Neural progenitor cell (in vitro differentiated cells): ENCODE data around the gene TCAF2. TPM values are rescaled to one million over a fixed set of nuclear protein-coding genes. Genes with fewer than 3 reads are reported as not detected.
"Not testable (repeated sequence)": the region's sequence is repeated elsewhere in the genome, so short reads cannot be mapped to it uniquely, and the experiment has no call there.

Experiments
- DNase-seq: peaks from one replicate; pipeline ENCODE4 v3.0.0-alpha.2; 2016; ENCODE audit warnings: low spot score
- H2AFZ ChIP-seq: fragments of 200-600 bp; sonication (generic); replicated peaks from 2 replicates; pipeline ENCODE4 v1.6.1; 2016; ENCODE audit warnings: antibody characterized with exemption
- H3F3A ChIP-seq: fragments of 200-600 bp; sonication (generic); 2 replicates; pipeline ENCODE4 v1.6.1; 2016; ENCODE audit warnings: antibody characterized with exemption, low read depth
- H3K27ac ChIP-seq: fragments of 200-600 bp; sonication (generic); 2 replicates; pipeline ENCODE4 v1.5.1; 2016; ENCODE audit warnings: mild to moderate bottlenecking
- H3K27me3 ChIP-seq: fragments of 200-600 bp; sonication (generic); 2 replicates; pipeline ENCODE4 v1.6.1; 2016; ENCODE audit warnings: mild to moderate bottlenecking, moderate library complexity
- H3K36me3 ChIP-seq: fragments of 200-600 bp; sonication (generic); 2 replicates; pipeline ENCODE4 v1.5.1; 2016
- H3K4me1 ChIP-seq: fragments of 200-600 bp; sonication (generic); 2 replicates; pipeline ENCODE4 v1.6.1; 2016; ENCODE audit warnings: mixed run types
- H3K4me2 ChIP-seq: fragments of 200-600 bp; sonication (generic); 2 replicates; pipeline ENCODE4 v1.6.1; 2016
- H3K4me3 ChIP-seq: fragments of 200-600 bp; sonication (generic); 2 replicates; pipeline ENCODE4 v1.5.1; 2016
- H3K79me2 ChIP-seq: fragments of 200-600 bp; sonication (generic); 2 replicates; pipeline ENCODE4 v1.6.1; 2016; ENCODE audit warnings: low read depth
- H3K9ac ChIP-seq: fragments of 200-600 bp; sonication (generic); 2 replicates; pipeline ENCODE4 v1.6.1; 2016
- H3K9me3 ChIP-seq: fragments of 200-600 bp; sonication (generic); 2 replicates; pipeline ENCODE4 v1.5.1; 2016; ENCODE audit warnings: low read depth
- H4K20me1 ChIP-seq: fragments of 200-600 bp; sonication (generic); 2 replicates; pipeline ENCODE4 v1.6.1; 2016; ENCODE audit warnings: low read depth
- H3K27ac Mint-ChIP-seq: 3 replicates; pipeline ENCODE4 v1.8.0; 2021; ENCODE audit warnings: mixed read lengths
- H3K27me3 Mint-ChIP-seq: 2 replicates; pipeline ENCODE4 v1.8.0; 2022; ENCODE audit warnings: low read depth, mild to moderate bottlenecking, inconsistent platforms, moderate library complexity, mixed read lengths; ENCODE audit not compliant: insufficient read depth
- H3K36me3 Mint-ChIP-seq: 3 replicates; pipeline ENCODE4 v1.8.0; 2021; ENCODE audit warnings: mixed read lengths
- H3K4me1 Mint-ChIP-seq: 3 replicates; pipeline ENCODE4 v1.8.0; 2021; ENCODE audit warnings: mixed read lengths
- H3K4me3 Mint-ChIP-seq: 3 replicates; pipeline ENCODE4 v1.8.0; 2021; ENCODE audit warnings: mild to moderate bottlenecking, moderate library complexity, mixed read lengths
- H3K9me3 Mint-ChIP-seq: 3 replicates; pipeline ENCODE4 v1.8.0; 2020; ENCODE audit warnings: mixed read lengths
- total RNA-seq: library from RNA; depleted of rRNA; stranded (reverse); fragments of >200 nt; gene quantifications from 2 replicates; pipeline ENCODE4 v1.2.3, GENCODE V29; 2015; ENCODE audit warnings: low replicate concordance
- TF ChIP-seq, protein P1 (sequence below): fragments of 200-600 bp; sonication (generic); IDR thresholded peaks from 2 replicates; pipeline ENCODE4 v1.5.1; 2017; ENCODE audit warnings: antibody characterized with exemption, mild to moderate bottlenecking

TCAF2 gene
- total RNA-seq, 1 donor from 2014 or later = 0.22 TPM

DNA sequence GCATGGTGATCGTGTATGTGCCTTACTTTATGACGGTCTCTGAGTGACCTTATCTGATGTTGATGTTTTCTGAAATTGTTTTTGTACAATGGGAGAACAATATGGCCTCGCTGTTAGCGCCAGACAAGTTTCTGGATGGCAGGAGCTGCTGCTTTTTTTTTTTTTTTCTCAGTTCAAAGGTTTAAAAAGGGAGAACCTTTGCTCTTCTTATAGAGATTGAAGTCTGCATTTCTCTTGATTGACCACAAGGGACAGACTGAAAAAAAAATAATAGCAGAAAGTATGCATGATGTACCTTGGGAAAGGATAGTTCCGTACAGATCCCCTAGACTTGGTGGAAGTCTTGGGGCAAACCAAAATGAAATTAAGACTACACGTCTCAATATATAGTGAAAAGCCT is 5.2 kb upstream of the TCAF2 start:
- H3K36me3 ChIP-seq, H3K9me3 Mint-ChIP-seq, H3K27ac Mint-ChIP-seq, H3F3A ChIP-seq, H4K20me1 ChIP-seq, H3K9me3 ChIP-seq, H3K4me2 ChIP-seq, H3K27me3 Mint-ChIP-seq, H3K4me1 Mint-ChIP-seq, H3K27me3 ChIP-seq, H3K9ac ChIP-seq, H3K27ac ChIP-seq, H3K4me1 ChIP-seq, H3K79me2 ChIP-seq, H3K4me3 Mint-ChIP-seq, H3K4me3 ChIP-seq, H3K36me3 Mint-ChIP-seq, DNase-seq, H2AFZ ChIP-seq: not testable (repeated sequence)
- TF ChIP-seq, protein P1, sequence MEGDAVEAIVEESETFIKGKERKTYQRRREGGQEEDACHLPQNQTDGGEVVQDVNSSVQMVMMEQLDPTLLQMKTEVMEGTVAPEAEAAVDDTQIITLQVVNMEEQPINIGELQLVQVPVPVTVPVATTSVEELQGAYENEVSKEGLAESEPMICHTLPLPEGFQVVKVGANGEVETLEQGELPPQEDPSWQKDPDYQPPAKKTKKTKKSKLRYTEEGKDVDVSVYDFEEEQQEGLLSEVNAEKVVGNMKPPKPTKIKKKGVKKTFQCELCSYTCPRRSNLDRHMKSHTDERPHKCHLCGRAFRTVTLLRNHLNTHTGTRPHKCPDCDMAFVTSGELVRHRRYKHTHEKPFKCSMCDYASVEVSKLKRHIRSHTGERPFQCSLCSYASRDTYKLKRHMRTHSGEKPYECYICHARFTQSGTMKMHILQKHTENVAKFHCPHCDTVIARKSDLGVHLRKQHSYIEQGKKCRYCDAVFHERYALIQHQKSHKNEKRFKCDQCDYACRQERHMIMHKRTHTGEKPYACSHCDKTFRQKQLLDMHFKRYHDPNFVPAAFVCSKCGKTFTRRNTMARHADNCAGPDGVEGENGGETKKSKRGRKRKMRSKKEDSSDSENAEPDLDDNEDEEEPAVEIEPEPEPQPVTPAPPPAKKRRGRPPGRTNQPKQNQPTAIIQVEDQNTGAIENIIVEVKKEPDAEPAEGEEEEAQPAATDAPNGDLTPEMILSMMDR = peak; percentile 33

DNA sequence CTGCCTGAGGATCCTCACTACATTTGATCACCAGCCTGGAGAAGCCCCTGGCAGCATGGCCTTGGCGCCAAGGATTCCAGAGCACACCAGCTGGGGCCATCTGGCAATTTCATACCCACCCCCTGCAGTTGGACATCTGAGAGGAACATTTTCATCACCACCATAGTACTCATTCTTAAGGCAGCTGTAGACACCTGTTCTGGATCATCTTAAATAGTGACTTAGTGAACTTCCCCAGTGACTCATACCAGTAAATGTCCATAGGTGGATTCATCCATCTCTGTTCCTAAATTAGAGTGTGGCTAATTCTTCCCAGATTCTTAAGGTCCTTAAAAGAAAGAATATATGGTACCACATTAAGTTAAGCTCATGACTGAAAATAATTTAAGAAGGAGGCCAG is 3.6 kb upstream of the TCAF2 start:
- not testable (repeated sequence) for H3K4me3 Mint-ChIP-seq, H3F3A ChIP-seq, H3K27ac ChIP-seq, H3K4me2 ChIP-seq, H3K4me3 ChIP-seq, H3K27ac Mint-ChIP-seq, H3K27me3 Mint-ChIP-seq, H3K4me1 Mint-ChIP-seq, H3K9me3 ChIP-seq, H3K27me3 ChIP-seq, DNase-seq, H3K9me3 Mint-ChIP-seq, H4K20me1 ChIP-seq, H3K36me3 ChIP-seq, H3K9ac ChIP-seq, H3K4me1 ChIP-seq, H2AFZ ChIP-seq, H3K79me2 ChIP-seq, H3K36me3 Mint-ChIP-seq

DNA sequence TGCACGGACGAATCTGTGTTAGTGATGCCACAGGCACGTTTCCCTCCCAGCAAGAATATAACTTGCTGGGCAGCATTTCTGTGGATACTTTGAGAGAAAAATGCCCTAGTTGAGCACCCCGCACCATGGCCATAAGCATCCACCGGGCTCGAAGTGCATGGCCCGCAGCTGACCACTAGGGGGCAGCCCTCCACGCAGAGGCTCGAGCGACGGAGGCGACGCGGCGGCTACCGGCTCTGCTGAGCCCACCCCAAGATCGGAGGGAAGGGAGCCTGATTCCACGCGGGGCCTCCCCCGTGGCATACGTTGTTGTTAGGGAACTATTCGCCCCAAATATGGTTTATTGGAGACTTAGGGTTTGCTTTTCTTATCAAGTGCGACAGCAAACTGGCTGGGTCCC is 716 bp upstream of the TCAF2 start:
- H3K4me1 Mint-ChIP-seq, H3K4me1 ChIP-seq, H3K9me3 ChIP-seq, H3K27me3 Mint-ChIP-seq, H3K4me2 ChIP-seq, H3K27ac ChIP-seq, H2AFZ ChIP-seq, H4K20me1 ChIP-seq, DNase-seq, H3F3A ChIP-seq, H3K27me3 ChIP-seq, H3K27ac Mint-ChIP-seq, H3K36me3 ChIP-seq, H3K79me2 ChIP-seq, H3K9me3 Mint-ChIP-seq, H3K4me3 ChIP-seq, H3K4me3 Mint-ChIP-seq, H3K9ac ChIP-seq, H3K36me3 Mint-ChIP-seq: not testable (repeated sequence)

DNA sequence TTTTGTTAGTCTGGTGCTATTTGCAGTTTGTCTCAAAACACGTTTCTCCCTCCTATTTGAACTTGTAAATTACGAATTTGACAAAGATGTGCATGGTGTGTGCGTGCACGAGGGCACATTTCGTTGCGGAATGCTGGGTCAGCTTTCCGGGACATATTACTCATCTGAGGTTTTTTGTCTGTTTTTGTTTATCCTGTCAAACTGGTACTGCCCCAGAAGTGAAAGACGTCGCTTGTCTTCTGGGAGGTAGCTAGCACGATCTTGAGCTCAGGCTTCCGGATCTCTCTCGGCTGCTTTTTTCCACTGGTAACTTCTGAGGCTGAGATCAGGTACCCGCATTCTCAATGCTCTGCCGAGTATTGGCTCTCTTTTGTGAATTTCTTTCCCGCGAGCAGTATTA is 401 bp downstream of the TCAF2 start:
- H3K4me3 Mint-ChIP-seq, H3K27me3 ChIP-seq, H3K36me3 ChIP-seq, H3K27ac Mint-ChIP-seq, H3K9me3 Mint-ChIP-seq, H3K9ac ChIP-seq, H3K36me3 Mint-ChIP-seq, H3K27me3 Mint-ChIP-seq, H3F3A ChIP-seq, DNase-seq, H2AFZ ChIP-seq, H3K27ac ChIP-seq, H3K4me1 Mint-ChIP-seq, H4K20me1 ChIP-seq, H3K9me3 ChIP-seq, H3K4me2 ChIP-seq, H3K79me2 ChIP-seq, H3K4me3 ChIP-seq, H3K4me1 ChIP-seq: not testable (repeated sequence)

DNA sequence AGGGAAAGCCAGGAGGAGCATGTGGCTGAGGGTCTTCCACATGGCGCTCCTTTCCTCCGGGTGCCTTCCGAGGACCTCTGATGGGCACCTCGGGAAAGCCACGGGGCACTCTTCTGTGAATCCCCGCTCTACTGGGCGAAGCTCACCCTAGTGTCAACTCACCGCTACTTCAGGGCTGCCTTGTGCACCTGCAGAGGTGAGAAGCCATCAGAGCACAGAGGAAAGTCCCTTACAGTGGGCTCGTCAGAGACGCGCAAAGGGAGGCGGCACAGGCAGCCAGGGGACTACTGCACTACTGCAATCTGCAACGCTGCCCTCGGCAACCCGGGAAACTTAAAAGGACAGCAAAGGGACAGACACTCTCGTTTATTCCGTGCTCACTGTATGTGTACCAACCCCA is 1.4 kb downstream of the TCAF2 start:
- not testable (repeated sequence) for H4K20me1 ChIP-seq, H3F3A ChIP-seq

DNA sequence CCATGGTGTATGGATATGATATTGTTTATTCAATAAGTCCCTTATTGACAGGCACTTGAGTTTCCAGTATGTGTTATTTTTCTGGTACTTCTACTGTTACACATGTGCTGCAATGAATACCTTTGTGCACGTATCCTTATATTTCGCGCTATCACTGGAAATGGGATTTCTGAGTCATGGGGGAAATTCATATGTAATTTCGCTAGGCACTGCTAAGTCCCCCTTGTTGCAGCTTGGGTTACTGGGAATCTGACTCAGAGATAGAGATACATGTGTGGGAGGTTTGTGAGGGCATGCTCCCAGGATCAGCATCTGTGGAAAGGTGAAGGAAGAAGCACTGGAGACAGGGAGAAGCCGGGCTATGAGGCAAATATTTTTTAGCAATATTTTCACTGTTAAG is 9.9 kb downstream of the TCAF2 start:
- H3K27me3 Mint-ChIP-seq, H4K20me1 ChIP-seq, H3F3A ChIP-seq, H3K4me2 ChIP-seq, H3K27ac ChIP-seq, H3K27ac Mint-ChIP-seq, H3K9me3 Mint-ChIP-seq, H3K4me3 ChIP-seq, H3K4me1 Mint-ChIP-seq, H3K4me1 ChIP-seq, H3K79me2 ChIP-seq, H3K9me3 ChIP-seq, DNase-seq, H3K27me3 ChIP-seq, H3K36me3 Mint-ChIP-seq, H2AFZ ChIP-seq, H3K4me3 Mint-ChIP-seq, H3K9ac ChIP-seq, H3K36me3 ChIP-seq: not testable (repeated sequence)

More for the DNA sequence above, 1.4 kb downstream of the TCAF2 start:
- not testable (repeated sequence) for H3K9me3 ChIP-seq, H3K27ac ChIP-seq, H3K36me3 Mint-ChIP-seq, H3K9me3 Mint-ChIP-seq, H3K36me3 ChIP-seq, H3K4me2 ChIP-seq, H3K4me3 ChIP-seq, H3K27me3 Mint-ChIP-seq, H3K4me1 ChIP-seq, H2AFZ ChIP-seq, H3K9ac ChIP-seq, H3K27me3 ChIP-seq, DNase-seq, H3K79me2 ChIP-seq, H3K27ac Mint-ChIP-seq, H3K4me3 Mint-ChIP-seq, H3K4me1 Mint-ChIP-seq

DNA sequence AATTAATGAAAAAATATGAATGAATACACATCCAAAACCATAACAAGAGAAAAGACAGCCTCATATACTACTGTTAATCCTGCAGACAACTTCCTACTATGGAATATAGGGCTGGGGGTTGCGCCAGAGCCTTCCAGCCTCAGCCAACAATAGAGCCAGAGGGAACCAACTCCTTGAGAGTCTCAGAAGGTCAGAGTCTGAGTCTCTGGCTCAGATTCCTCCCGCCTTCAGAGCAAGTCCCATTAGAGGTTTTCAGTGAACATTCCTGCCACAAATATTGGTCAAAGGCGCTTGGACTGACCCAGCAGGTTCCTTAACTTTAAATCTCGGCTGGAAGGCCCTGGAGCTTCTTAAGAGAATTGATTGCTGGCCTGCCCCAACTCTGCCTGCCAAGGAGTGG is 11.7 kb downstream of the TCAF2 start:
- H2AFZ ChIP-seq, H3K36me3 Mint-ChIP-seq, H3K27ac Mint-ChIP-seq, H3K4me3 Mint-ChIP-seq, H3F3A ChIP-seq, H3K36me3 ChIP-seq, H4K20me1 ChIP-seq, H3K79me2 ChIP-seq, DNase-seq, H3K9me3 Mint-ChIP-seq, H3K9me3 ChIP-seq, H3K27me3 Mint-ChIP-seq, H3K4me3 ChIP-seq, H3K27ac ChIP-seq, H3K4me1 Mint-ChIP-seq, H3K27me3 ChIP-seq, H3K4me2 ChIP-seq, H3K4me1 ChIP-seq, H3K9ac ChIP-seq: not testable (repeated sequence)

DNA sequence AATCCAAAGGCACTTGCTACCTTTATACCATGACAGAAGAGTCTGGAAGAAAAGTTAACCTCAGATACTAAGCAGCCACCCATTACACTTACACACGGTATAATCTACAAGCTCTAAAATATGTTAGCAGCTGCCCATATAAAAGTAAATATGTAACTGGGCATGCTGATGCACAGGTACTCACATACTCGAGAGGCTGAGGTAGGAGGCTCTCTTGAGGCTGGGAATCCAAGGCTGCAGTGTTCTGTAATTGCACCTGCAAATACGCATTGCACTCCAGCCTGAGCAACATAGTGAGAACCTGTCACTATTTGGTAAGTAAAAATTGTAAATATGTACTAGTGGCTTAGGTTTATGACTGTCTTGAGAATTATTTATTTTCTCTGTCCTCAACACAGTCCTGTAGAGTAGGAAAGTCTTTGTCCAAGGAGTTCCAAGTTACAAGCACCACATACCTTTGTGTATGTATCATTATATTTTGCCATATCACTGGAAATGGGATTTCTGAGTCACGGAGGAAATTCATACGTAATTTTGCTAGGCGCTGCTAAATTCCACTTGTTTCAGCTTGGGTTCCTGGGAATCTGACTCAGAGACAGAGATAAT is 12.3 kb downstream of the TCAF2 start:
- H3K36me3 Mint-ChIP-seq, H3K27me3 Mint-ChIP-seq, H3K27ac ChIP-seq: not testable (repeated sequence)

More for the DNA sequence above, 12.3 kb downstream of the TCAF2 start:
- H3K27me3 ChIP-seq, DNase-seq, H3F3A ChIP-seq, H3K9me3 Mint-ChIP-seq, H3K4me3 Mint-ChIP-seq, H3K9me3 ChIP-seq, H3K79me2 ChIP-seq, H3K4me1 Mint-ChIP-seq, H3K4me2 ChIP-seq, H3K27ac Mint-ChIP-seq, H2AFZ ChIP-seq, H4K20me1 ChIP-seq, H3K4me1 ChIP-seq, H3K4me3 ChIP-seq, H3K9ac ChIP-seq, H3K36me3 ChIP-seq: not testable (repeated sequence)
